IMR-90 (cell line): Measurements from ENCODE around the gene CES3. TPM values are rescaled to one million over a fixed set of nuclear protein-coding genes. Genes with fewer than 3 reads are reported as not detected.

ENCODE experiments used
- ATAC-seq: fragments of 200-7000 bp; cut with Tn5 transposase; 2 replicates; pipeline ENCODE4 v1.9.1; 2020; ENCODE audit warnings: low read depth, mild to moderate bottlenecking, moderate library complexity
- BruUV-seq: library from RNA; stranded (reverse); fragments of 400-500 nt; replicated peaks from 2 replicates; lab custom pipeline; 2021; lab: Mats Ljungman, UMichigan
- CTCF ChIA-PET: fragments of 300-600 bp; formaldehyde crosslinking; extraction: SDS; loops from one replicate; lab custom pipeline; 2021; ENCODE audit warnings: antibody characterized with exemption; lab: Yijun Ruan, JAX
- POLR2A ChIA-PET: fragments of 300-600 bp; sonication (Branson Sonifier 250); formaldehyde crosslinking; loops from one replicate; lab custom pipeline; 2022; ENCODE audit warnings: antibody characterized with exemption; ENCODE audit not compliant: unreplicated experiment; lab: Charles Lee
- DNase-seq: peaks from one replicate; pipeline ENCODE4 v3.0.0; 2013
- H2AFZ ChIP-seq: replicated peaks from 2 replicates; pipeline ENCODE3; 2013; ENCODE audit warnings: low read length, mild to moderate bottlenecking; ENCODE audit not compliant: poor library complexity
- H2AK5ac ChIP-seq: 2 replicates; pipeline ENCODE4 v1.6.1; 2013; ENCODE audit warnings: low read depth, low read length, inconsistent platforms
- H2AK9ac ChIP-seq: replicated peaks from 2 replicates; pipeline ENCODE3; 2013; ENCODE audit warnings: mild to moderate bottlenecking, low read depth, low read length, moderate library complexity; ENCODE audit not compliant: poor library complexity
- H2BK120ac ChIP-seq: 2 replicates; pipeline ENCODE4 v1.6.1; 2013; ENCODE audit warnings: low read depth, low read length, inconsistent platforms
- H2BK15ac ChIP-seq: 3 replicates; pipeline ENCODE4 v1.6.1; 2013; ENCODE audit warnings: low read depth, low read length, inconsistent platforms
- H2BK20ac ChIP-seq: 2 replicates; pipeline ENCODE4 v1.6.1; 2013; ENCODE audit warnings: low read depth, mild to moderate bottlenecking, inconsistent platforms, low read length, moderate library complexity
- H2BK5ac ChIP-seq: 2 replicates; pipeline ENCODE4 v1.6.1; 2013; ENCODE audit warnings: mild to moderate bottlenecking, low read depth, low read length, inconsistent platforms; ENCODE audit not compliant: poor library complexity, severe bottlenecking
- H3K14ac ChIP-seq: replicated peaks from 2 replicates; pipeline ENCODE4 v1.6.1; 2013; ENCODE audit warnings: low read depth, low read length, inconsistent platforms
- H3K18ac ChIP-seq: 2 replicates; pipeline ENCODE4 v1.6.1; 2013; ENCODE audit warnings: low read depth, low read length, control low read depth
- H3K23ac ChIP-seq: 2 replicates; pipeline ENCODE4 v1.6.1; 2013; ENCODE audit warnings: low read depth, low read length, inconsistent platforms
- H3K27ac ChIP-seq: 2 replicates; pipeline ENCODE4 v1.5.1; 2013; ENCODE audit warnings: mild to moderate bottlenecking, control low read depth, low read length; ENCODE audit not compliant: insufficient read depth
- H3K27me3 ChIP-seq: 2 replicates; pipeline ENCODE4 v1.6.1; 2013; ENCODE audit warnings: low read length; ENCODE audit not compliant: control insufficient read depth, insufficient read depth
- H3K36me3 ChIP-seq: 2 replicates; pipeline ENCODE4 v1.6.1; 2013; ENCODE audit warnings: low read length, mixed read lengths; ENCODE audit not compliant: control insufficient read depth, insufficient read depth
- H3K4ac ChIP-seq: 2 replicates; pipeline ENCODE4 v1.6.1; 2013; ENCODE audit warnings: low read depth, low read length, inconsistent platforms
- H3K4me1 ChIP-seq: 2 replicates; pipeline ENCODE4 v1.6.1; 2013; ENCODE audit warnings: low read length, mixed read lengths; ENCODE audit not compliant: control insufficient read depth, insufficient read depth
- H3K4me2 ChIP-seq: 2 replicates; pipeline ENCODE4 v1.6.1; 2013; ENCODE audit warnings: low read depth, mild to moderate bottlenecking, control low read depth, low read length, moderate library complexity
- H3K4me3 ChIP-seq: 2 replicates; pipeline ENCODE4 v1.5.1; 2013; ENCODE audit warnings: low read depth, mild to moderate bottlenecking, control low read depth, low read length, moderate library complexity; ENCODE audit not compliant: insufficient read depth
- H3K56ac ChIP-seq: 2 replicates; pipeline ENCODE4 v1.6.1; 2013; ENCODE audit warnings: low read length, inconsistent platforms; ENCODE audit not compliant: insufficient read depth; ENCODE audit errors: extremely low read depth
- H3K79me1 ChIP-seq, 2 experiments: 2 replicates each; pipeline ENCODE4 v1.6.1; 2013; ENCODE audit warnings: low read length in 2 of 2, inconsistent platforms in 1 of 2, low read depth in 1 of 2
- H3K9ac ChIP-seq: 2 replicates; pipeline ENCODE4 v1.6.1; 2013; ENCODE audit warnings: low read depth, low read length, control low read depth
- H3K9me1 ChIP-seq: 2 replicates; pipeline ENCODE4 v1.6.1; 2013; ENCODE audit warnings: low read length, inconsistent platforms; ENCODE audit not compliant: insufficient read depth
- H3K9me3 ChIP-seq: 2 replicates; pipeline ENCODE4 v1.6.1; 2013; ENCODE audit warnings: low read length; ENCODE audit not compliant: control insufficient read depth, insufficient read depth
- H4K20me1 ChIP-seq: 2 replicates; pipeline ENCODE4 v1.6.1; 2013; ENCODE audit warnings: low read length, inconsistent platforms; ENCODE audit not compliant: insufficient read depth
- H4K5ac ChIP-seq: 2 replicates; pipeline ENCODE4 v1.6.1; 2013; ENCODE audit warnings: mild to moderate bottlenecking, low read depth, low read length, control low read depth
- H4K8ac ChIP-seq, 2 experiments: 2 replicates each; pipeline ENCODE4 v1.6.1; 2013; ENCODE audit warnings: low read depth in 2 of 2, low read length in 2 of 2, control low read depth in 1 of 2, inconsistent platforms in 1 of 2
- H4K91ac ChIP-seq: 2 replicates; pipeline ENCODE4 v1.6.1; 2013; ENCODE audit warnings: low read depth, low read length, inconsistent platforms; ENCODE audit not compliant: insufficient read depth
- BHLHE40 ChIP-seq: fragments of 150-350 bp; IDR thresholded peaks from 2 replicates; pipeline ENCODE4 v1.6.1; 2016; ENCODE audit warnings: mild to moderate bottlenecking, low read depth, low read length
- CHD1 ChIP-seq: IDR thresholded peaks from 2 replicates; pipeline ENCODE4 v1.6.1; 2012; ENCODE audit warnings: low read depth, low read length, improper control_type of control experiment
- CTCF ChIP-seq: conservative IDR thresholded peaks from 2 replicates; pipeline ENCODE4 v1.5.1; 2012; ENCODE audit warnings: mild to moderate bottlenecking, low read depth, low read length, improper control_type of control experiment
- FOS ChIP-seq: fragments of 150-350 bp; IDR thresholded peaks from 2 replicates; pipeline ENCODE4 v1.6.1; 2016; ENCODE audit warnings: low read depth, low read length
- MAFK ChIP-seq: IDR thresholded peaks from 2 replicates; pipeline ENCODE4 v1.6.1; 2012; ENCODE audit warnings: low read depth, low read length, improper control_type of control experiment
- MAZ ChIP-seq: IDR thresholded peaks from 2 replicates; pipeline ENCODE4 v1.6.1; 2012; ENCODE audit warnings: low read depth, mild to moderate bottlenecking, low read length, improper control_type of control experiment, moderate library complexity, borderline replicate concordance
- MXI1 ChIP-seq: IDR thresholded peaks from 2 replicates; pipeline ENCODE4 v1.6.1; 2012; ENCODE audit warnings: low read depth, mild to moderate bottlenecking, low read length, moderate library complexity, borderline replicate concordance
- NFE2L2 ChIP-seq: fragments of 150-350 bp; IDR thresholded peaks from 2 replicates; pipeline ENCODE4 v1.6.1; 2016; ENCODE audit warnings: low read depth, mild to moderate bottlenecking, low read length
- RAD21 ChIP-seq: IDR thresholded peaks from 2 replicates; pipeline ENCODE4 v1.6.1; 2012; ENCODE audit warnings: low read length, improper control_type of control experiment
- RFX5 ChIP-seq: IDR thresholded peaks from 2 replicates; pipeline ENCODE4 v1.8.0; 2012; ENCODE audit warnings: low read depth, mild to moderate bottlenecking, low read length, moderate library complexity
- SMC3 ChIP-seq: fragments of 150-350 bp; IDR thresholded peaks from 2 replicates; pipeline ENCODE4 v1.6.1; 2016; ENCODE audit warnings: low read depth, mild to moderate bottlenecking, antibody characterized with exemption, low read length, moderate library complexity
- USF2 ChIP-seq: fragments of 150-350 bp; IDR thresholded peaks from 2 replicates; pipeline ENCODE4 v1.6.1; 2017; ENCODE audit warnings: mild to moderate bottlenecking, antibody characterized with exemption, low read length, low read depth
- WGBS, 2 experiments: methylation state at CpG; one replicate each; pipeline versions ENCODE4 v1.1.5 to v1.1.7; 2013; ENCODE audit warnings: missing lambda C conversion rate in 2 of 2; ENCODE audit not compliant: insufficient read length in 1 of 2; ENCODE audit errors: extremely low coverage in 2 of 2; 5-methylcytosine and 5-hydroxymethylcytosine counted together
- dilution Hi-C: fragments of 300-500 bp; cut with HindIII; formaldehyde crosslinking; loops from one replicate; pipeline ENCODE4 v1.14.3; 2018; ENCODE audit warnings: low sequenced_read_pairs; ENCODE audit not compliant: unreplicated experiment
- in situ Hi-C: fragments of 300-500 bp; cut with MboI; formaldehyde crosslinking; loops from 3 replicates; pipeline ENCODE4 v1.14.3; 2019; ENCODE audit warnings: low sequenced_read_pairs, inconsistent platforms, mixed read lengths
- intact Hi-C: fragments of 100-400 bp; cut with micrococcal nuclease; formaldehyde crosslinking; loops from 2 replicates; pipeline ENCODE4 v1.10.0; 2022
- polyA plus RNA-seq, 3 experiments: library from polyadenylated mRNA; depleted of rRNA; stranded (reverse); fragments of >200 nt; gene quantifications; 2 replicates each; pipeline ENCODE4 v1.2.3, GENCODE V29; 2012; ENCODE audit warnings: low replicate concordance in 1 of 3
- total RNA-seq: library from RNA; depleted of rRNA; stranded (reverse); fragments of >200 nt; gene quantifications from 2 replicates; pipeline ENCODE4 v1.2.3, GENCODE V29; 2012

Gene CES3
- total and polyA plus RNA-seq, 2 of the 4 experiments (the other 2 are of a cell fraction), result 0.03 TPM; not detected in 1

- Histone ChIP-seq H3K4me1 (peaks cover 6% of the 10 kb centered on the region), H4K8ac (no peak overlapping the region), H3K18ac (no peak overlapping the region), H3K27me3 (peaks cover 16% of the 10 kb centered on the region; the same call in 1 of the 2 replicates), H2BK5ac (no peak overlapping the region), H2AFZ (no peak overlapping the region), H2BK15ac (no peak overlapping the region), H3K79me1 (no peaks in the 10 kb centered on the region), H3K56ac (no peak overlapping the region), H3K4me2 (no peak overlapping the region), H3K9me3 (peaks cover 2% of the 10 kb centered on the region; the same call in 1 of the 2 replicates), H3K9me1 (no peaks in the 10 kb centered on the region), H3K23ac (no peak overlapping the region), H4K91ac (no peak overlapping the region), H4K5ac (no peak overlapping the region), H3K27ac (no peak overlapping the region), H3K4ac (no peak overlapping the region), H2BK120ac (no peak overlapping the region), H2AK5ac (no peak overlapping the region), H3K14ac (no peak overlapping the region), H3K9ac (no peak overlapping the region), H2BK20ac (no peak overlapping the region), H3K4me3 (no peak overlapping the region), H2AK9ac (no peak overlapping the region), H3K36me3 (no peaks in the 10 kb centered on the region), H4K20me1 (no peaks in the 10 kb centered on the region)
- ATAC-seq, result no peak
- ChIA-PET CTCF (interaction anchor here (1.5 kb wide), 1 partner anchor 12 kb away, joined by 4 read pairs; the partner anchor contains the start of gene CES3), POLR2A (interaction anchor here (0.7 kb wide), 1 partner anchor 63 kb away, joined by 10 read pairs; no protein-coding TSS in a partner anchor)
- dilution Hi-C loops, result no loop called here
- intact Hi-C loops, result no loop called here
- 86% methylated on average over 3 of the region's 6 CpGs; no CpG with 5 or more reads in 1 of the 2 experiments for WGBS, 2 experiments
- in situ Hi-C loops, result no loop called here
- BruUV-seq, result no TSS peak
- no peak for DNase-seq
- no peak for TF ChIP-seq FOS
- TF ChIP-seq USF2, result no peak
- no peak for TF ChIP-seq MXI1
- no peak for TF ChIP-seq CHD1
- TF ChIP-seq CTCF, result no peak
- no peak for TF ChIP-seq NFE2L2
- no peak for TF ChIP-seq MAFK
- TF ChIP-seq MAZ, result no peak
- TF ChIP-seq SMC3, result no peak
- TF ChIP-seq RFX5, result no peak
- TF ChIP-seq BHLHE40, result no peak
- no peak for TF ChIP-seq RAD21
Measured at GRCh38 chr16:66949472-66949871, 11.6 kb upstream of the CES3 start.
